Measurements from ENCODE around the gene ZMAT2.

- TF ChIP-seq CTCF (IDR thresholded peaks at IDR 0.05 in 4 of 5, conservative IDR thresholded peaks at IDR 0.05 in 1 of 5) (no peak), POLR2A (IDR thresholded peaks at IDR 0.05) (no peak)
Measured at GRCh38 chr5:140725799-140726471, 25.7 kb downstream of the ZMAT2 start.
